22Rv1 (cell line): ENCODE data around the gene ASB5.

Experiments
- H3K27ac ChIP-seq: fragments of 450-650 bp; 2 replicates; pipeline ENCODE4 v1.5.1; 2017
- CTCF ChIP-seq: fragments of 450-650 bp; IDR thresholded peaks from 2 replicates; pipeline ENCODE4 v1.5.1; 2017; ENCODE audit warnings: mild to moderate bottlenecking
- ZFX ChIP-seq: fragments of 450-650 bp; IDR thresholded peaks from 2 replicates; pipeline ENCODE4 v1.6.1; 2017; ENCODE audit warnings: antibody characterized with exemption, borderline replicate concordance

ASB5 gene

GRCh38 chr4:176270669-176271068 is 1.6 kb upstream of the ASB5 start:
- no peak for TF ChIP-seq ZFX
- TF ChIP-seq CTCF = no peak
- no peak overlapping the region for H3K27ac ChIP-seq

- no peak overlapping the region for H3K27ac ChIP-seq
- TF ChIP-seq ZFX (no peak), CTCF (no peak)
Observed at GRCh38 chr4:176266026-176266425, 3.0 kb downstream of the ASB5 start.

GRCh38 chr4:176262243-176262642 is 6.8 kb downstream of the ASB5 start:
- no peak for TF ChIP-seq ZFX
- TF ChIP-seq CTCF = no peak

GRCh38 chr4:176261481-176261880 is 7.5 kb downstream of the ASB5 start:
- H3K27ac ChIP-seq = no peak overlapping the region
- TF ChIP-seq CTCF = no peak
- TF ChIP-seq ZFX = no peak

More at GRCh38 chr4:176262243-176262642, 6.8 kb downstream of the ASB5 start:
- no peak overlapping the region for H3K27ac ChIP-seq

GRCh38 chr4:176261018-176261417 is 8.0 kb downstream of the ASB5 start:
- no peak overlapping the region for H3K27ac ChIP-seq

GRCh38 chr4:176259330-176260090 is 9.5 kb downstream of the ASB5 start:
- H3K27ac ChIP-seq = no peak overlapping the region
- TF ChIP-seq ZFX (no peak), CTCF (no peak)

More at GRCh38 chr4:176261018-176261417, 8.0 kb downstream of the ASB5 start:
- TF ChIP-seq ZFX (no peak), CTCF (no peak)

- H3K27ac ChIP-seq = no peak overlapping the region
- no peak for TF ChIP-seq ZFX
- no peak for TF ChIP-seq CTCF
Observed at GRCh38 chr4:176258135-176258534, 10.9 kb downstream of the ASB5 start.
